ENCODE results near the gene LIPF. TPM values are rescaled to one million over a fixed set of nuclear protein-coding genes. Genes with fewer than 3 reads are reported as not detected.

Gene LIPF
- 0.22 TPM in 1 of 2 replicates, not detected in the other for total RNA-seq (2014; rRNA removed; shearing (Covaris generic); ENCODE audit: low replicate concordance)

- no peak within 1 kb of the TSS for H2AFZ ChIP-seq (ENCODE audit: low read length)
- H3K9me3 ChIP-seq (ENCODE audit: low read length): no peaks in the 10 kb centered on the region
- DNase-seq: no peak
- no peaks in the 10 kb centered on the region for H3K79me2 ChIP-seq (ENCODE audit: low read length)
- H3K36me3 ChIP-seq (ENCODE audit: insufficient read depth, low read length): no peaks in the 10 kb centered on the region
- H3K4me1 ChIP-seq (ENCODE audit: low read length): no peaks in the 10 kb centered on the region
- no peak within 1 kb of the TSS for H3K4me3 ChIP-seq (ENCODE audit: low read length)
- H3K27ac ChIP-seq (ENCODE audit: low read length): no peak within 1 kb of the TSS
- no peak within 1 kb of the TSS for H3K9ac ChIP-seq (ENCODE audit: low read length)
- no peaks in the 10 kb centered on the region for H4K20me1 ChIP-seq (ENCODE audit: insufficient read depth, low read depth, low read length)
- H3K27me3 ChIP-seq (ENCODE audit: low read length): no peaks in the 10 kb centered on the region
- H3K4me2 ChIP-seq (ENCODE audit: low read depth, low read length, poor library complexity, severe bottlenecking): no peak within 1 kb of the TSS
- H3K9me2 ChIP-seq (replicated peaks; ENCODE audit: insufficient read depth, low read length): no peaks in the 10 kb centered on the region
Observed at GRCh38 chr10:88664142-88664541, at the start of gene LIPF. Gene LIPF, plus strand, starts transcription at chr10:88664442. Its CDS starts 2,856 bp downstream, at chr10:88667298.

- Histone ChIP-seq H2AFZ (ENCODE audit: low read length) (no peak overlapping the region), H3K27ac (ENCODE audit: low read length) (no peak overlapping the region), H3K36me3 (ENCODE audit: insufficient read depth, low read length) (no peaks in the 10 kb centered on the region), H3K9me2 (replicated peaks; ENCODE audit: insufficient read depth, low read length) (no peaks in the 10 kb centered on the region), H4K20me1 (ENCODE audit: insufficient read depth, low read depth, low read length) (no peaks in the 10 kb centered on the region), H3K9me3 (ENCODE audit: low read length) (no peaks in the 10 kb centered on the region), H3K27me3 (ENCODE audit: low read length) (no peaks in the 10 kb centered on the region), H3K4me3 (ENCODE audit: low read length) (no peak overlapping the region), H3K4me2 (ENCODE audit: low read depth, low read length, poor library complexity, severe bottlenecking) (no peak overlapping the region), H3K79me2 (ENCODE audit: low read length) (no peaks in the 10 kb centered on the region), H3K9ac (ENCODE audit: low read length) (no peak overlapping the region), H3K4me1 (ENCODE audit: low read length) (no peaks in the 10 kb centered on the region)
- DNase-seq: no peak
Observed at GRCh38 chr10:88616250-88616977, 47.8 kb upstream of the LIPF start.

- DNase-seq: no peak
- Histone ChIP-seq H3K79me2 (ENCODE audit: low read length) (no peaks in the 10 kb centered on the region), H3K4me2 (ENCODE audit: low read depth, low read length, poor library complexity, severe bottlenecking) (no peak overlapping the region)
Observed at GRCh38 chr10:88617772-88618300, 46.4 kb upstream of the LIPF start.

GRCh38 chr10:88618496-88618895 is 45.7 kb upstream of the LIPF start:
- H3K4me3 ChIP-seq (ENCODE audit: low read length): no peak overlapping the region
- no peak overlapping the region for H3K4me2 ChIP-seq (ENCODE audit: low read depth, low read length, poor library complexity, severe bottlenecking)
- no peak overlapping the region for H3K9ac ChIP-seq (ENCODE audit: low read length)
- no peaks in the 10 kb centered on the region for H3K4me1 ChIP-seq (ENCODE audit: low read length)
- H3K9me2 ChIP-seq (replicated peaks; ENCODE audit: insufficient read depth, low read length): no peaks in the 10 kb centered on the region
- H3K79me2 ChIP-seq (ENCODE audit: low read length): no peaks in the 10 kb centered on the region
- no peaks in the 10 kb centered on the region for H3K9me3 ChIP-seq (ENCODE audit: low read length)
- no peaks in the 10 kb centered on the region for H3K27me3 ChIP-seq (ENCODE audit: low read length)
- no peak for DNase-seq
- H3K36me3 ChIP-seq (ENCODE audit: insufficient read depth, low read length): no peaks in the 10 kb centered on the region
- no peaks in the 10 kb centered on the region for H4K20me1 ChIP-seq (ENCODE audit: insufficient read depth, low read depth, low read length)
- no peak overlapping the region for H2AFZ ChIP-seq (ENCODE audit: low read length)
- no peak overlapping the region for H3K27ac ChIP-seq (ENCODE audit: low read length)

More at GRCh38 chr10:88617772-88618300, 46.4 kb upstream of the LIPF start:
- H3K36me3 ChIP-seq (ENCODE audit: insufficient read depth, low read length): no peaks in the 10 kb centered on the region
- H3K4me1 ChIP-seq (ENCODE audit: low read length): no peaks in the 10 kb centered on the region
- H2AFZ ChIP-seq (ENCODE audit: low read length): no peak overlapping the region
- H3K9me3 ChIP-seq (ENCODE audit: low read length): no peaks in the 10 kb centered on the region
- H3K9me2 ChIP-seq (replicated peaks; ENCODE audit: insufficient read depth, low read length): no peaks in the 10 kb centered on the region
- no peak overlapping the region for H3K27ac ChIP-seq (ENCODE audit: low read length)
- no peaks in the 10 kb centered on the region for H4K20me1 ChIP-seq (ENCODE audit: insufficient read depth, low read depth, low read length)
- no peak overlapping the region for H3K4me3 ChIP-seq (ENCODE audit: low read length)
- no peak overlapping the region for H3K9ac ChIP-seq (ENCODE audit: low read length)
- no peaks in the 10 kb centered on the region for H3K27me3 ChIP-seq (ENCODE audit: low read length)

- Histone ChIP-seq H3K4me3 (ENCODE audit: low read length) (no peak overlapping the region), H3K27me3 (ENCODE audit: low read length) (no peaks in the 10 kb centered on the region), H4K20me1 (ENCODE audit: insufficient read depth, low read depth, low read length) (no peaks in the 10 kb centered on the region), H3K4me2 (ENCODE audit: low read depth, low read length, poor library complexity, severe bottlenecking) (no peak overlapping the region), H3K4me1 (ENCODE audit: low read length) (no peaks in the 10 kb centered on the region), H3K27ac (ENCODE audit: low read length) (no peak overlapping the region), H3K9me3 (ENCODE audit: low read length) (no peaks in the 10 kb centered on the region), H3K9me2 (replicated peaks; ENCODE audit: insufficient read depth, low read length) (no peaks in the 10 kb centered on the region), H3K9ac (ENCODE audit: low read length) (no peak overlapping the region), H2AFZ (ENCODE audit: low read length) (no peak overlapping the region), H3K36me3 (ENCODE audit: insufficient read depth, low read length) (no peaks in the 10 kb centered on the region), H3K79me2 (ENCODE audit: low read length) (no peaks in the 10 kb centered on the region)
- no peak for DNase-seq
Observed at GRCh38 chr10:88620441-88620840, 43.8 kb upstream of the LIPF start.

GRCh38 chr10:88623835-88624234 is 40.4 kb upstream of the LIPF start:
- Histone ChIP-seq H3K27ac (ENCODE audit: low read length) (no peak overlapping the region), H3K79me2 (ENCODE audit: low read length) (no peaks in the 10 kb centered on the region), H3K9ac (ENCODE audit: low read length) (no peak overlapping the region), H3K4me3 (ENCODE audit: low read length) (no peak overlapping the region), H3K9me2 (replicated peaks; ENCODE audit: insufficient read depth, low read length) (no peaks in the 10 kb centered on the region), H3K9me3 (ENCODE audit: low read length) (no peaks in the 10 kb centered on the region), H3K36me3 (ENCODE audit: insufficient read depth, low read length) (no peaks in the 10 kb centered on the region), H3K27me3 (ENCODE audit: low read length) (no peaks in the 10 kb centered on the region), H2AFZ (ENCODE audit: low read length) (no peak overlapping the region), H4K20me1 (ENCODE audit: insufficient read depth, low read depth, low read length) (no peaks in the 10 kb centered on the region), H3K4me1 (ENCODE audit: low read length) (no peaks in the 10 kb centered on the region), H3K4me2 (ENCODE audit: low read depth, low read length, poor library complexity, severe bottlenecking) (no peak overlapping the region)
- no peak for DNase-seq

- Histone ChIP-seq H3K4me2 (ENCODE audit: low read depth, low read length, poor library complexity, severe bottlenecking) (no peak overlapping the region), H4K20me1 (ENCODE audit: insufficient read depth, low read depth, low read length) (no peaks in the 10 kb centered on the region)
Observed at GRCh38 chr10:88624840-88625239, 39.4 kb upstream of the LIPF start.

GRCh38 chr10:88640186-88640585 is 24.1 kb upstream of the LIPF start:
- Histone ChIP-seq H3K9me3 (ENCODE audit: low read length) (no peaks in the 10 kb centered on the region), H3K36me3 (ENCODE audit: insufficient read depth, low read length) (no peaks in the 10 kb centered on the region), H3K4me3 (ENCODE audit: low read length) (no peak overlapping the region), H4K20me1 (ENCODE audit: insufficient read depth, low read depth, low read length) (no peaks in the 10 kb centered on the region), H3K4me1 (ENCODE audit: low read length) (no peaks in the 10 kb centered on the region), H3K27me3 (ENCODE audit: low read length) (no peaks in the 10 kb centered on the region), H2AFZ (ENCODE audit: low read length) (no peak overlapping the region), H3K79me2 (ENCODE audit: low read length) (no peaks in the 10 kb centered on the region), H3K4me2 (ENCODE audit: low read depth, low read length, poor library complexity, severe bottlenecking) (no peak overlapping the region), H3K9me2 (replicated peaks; ENCODE audit: insufficient read depth, low read length) (no peaks in the 10 kb centered on the region), H3K9ac (ENCODE audit: low read length) (no peak overlapping the region), H3K27ac (ENCODE audit: low read length) (no peak overlapping the region)
- DNase-seq: no peak

More at GRCh38 chr10:88624840-88625239, 39.4 kb upstream of the LIPF start:
- Histone ChIP-seq H3K27ac (ENCODE audit: low read length) (no peak overlapping the region), H2AFZ (ENCODE audit: low read length) (no peak overlapping the region), H3K79me2 (ENCODE audit: low read length) (no peaks in the 10 kb centered on the region), H3K4me3 (ENCODE audit: low read length) (no peak overlapping the region), H3K4me1 (ENCODE audit: low read length) (no peaks in the 10 kb centered on the region), H3K27me3 (ENCODE audit: low read length) (no peaks in the 10 kb centered on the region), H3K9me3 (ENCODE audit: low read length) (no peaks in the 10 kb centered on the region), H3K9ac (ENCODE audit: low read length) (no peak overlapping the region), H3K9me2 (replicated peaks; ENCODE audit: insufficient read depth, low read length) (no peaks in the 10 kb centered on the region), H3K36me3 (ENCODE audit: insufficient read depth, low read length) (no peaks in the 10 kb centered on the region)
- no peak for DNase-seq
